Activated CD4-positive, alpha-beta T cell treated with anti-CD3 and anti-CD28 coated beads for 48 hours (primary cell): Measurements from ENCODE around the gene CADPS.

ENCODE experiments used
- DNase-seq: peaks from one replicate; pipeline ENCODE4 v3.0.0-alpha.2; 2020

The CADPS gene

DNA sequence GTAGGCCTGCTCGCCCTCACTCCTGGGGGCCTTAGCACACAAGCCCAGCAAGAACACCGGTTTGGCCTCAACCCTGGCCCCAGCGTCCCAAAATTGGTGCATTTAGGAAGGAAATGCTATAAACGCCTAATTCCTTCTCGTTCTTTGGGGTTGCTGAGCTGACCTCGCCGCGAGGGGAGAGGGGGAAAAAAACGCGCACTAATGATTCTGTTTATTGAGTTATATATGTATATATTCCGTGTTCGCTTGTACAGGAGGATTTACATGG lies 505.8 kb downstream of the CADPS start:
- DNase-seq: no peak

DNA sequence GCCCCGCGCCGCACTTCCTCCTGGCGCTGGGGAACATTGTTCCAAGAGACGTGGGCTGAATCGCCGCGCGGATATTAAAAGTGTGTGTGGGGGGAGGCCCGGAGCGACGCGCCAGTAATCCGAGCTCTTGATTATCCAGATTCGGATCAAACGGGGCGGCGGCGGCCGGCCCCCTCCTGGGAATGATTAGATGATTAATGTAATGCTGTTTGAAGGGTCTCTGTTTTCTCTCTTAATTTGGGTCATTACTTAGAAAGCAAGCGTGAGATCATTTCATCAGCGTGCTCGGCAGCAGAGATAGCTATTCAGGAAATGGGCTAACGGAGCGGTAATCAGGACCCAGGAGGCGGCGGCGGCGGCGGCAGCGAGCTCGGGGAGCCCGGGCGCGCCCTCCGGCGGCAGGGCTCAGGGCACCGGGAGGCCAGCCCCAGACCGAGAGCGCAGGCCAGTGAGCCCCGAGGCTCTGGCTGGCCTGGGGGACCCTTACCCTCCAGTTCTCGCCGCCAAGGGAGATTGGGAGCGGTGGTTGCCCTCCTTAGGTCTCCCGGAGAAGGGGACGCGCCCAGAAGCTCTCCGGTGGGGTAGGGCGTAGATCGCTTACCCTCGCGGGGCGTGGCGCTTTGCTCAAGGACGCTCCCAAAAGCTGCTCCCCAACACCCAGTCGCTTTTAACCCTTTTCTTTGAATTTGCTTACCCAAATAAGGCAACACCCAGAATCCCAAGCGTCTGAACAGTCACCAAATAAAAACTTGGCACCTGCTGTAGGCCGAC lies 506.3 kb downstream of the CADPS start:
- DNase-seq: no peak

DNA sequence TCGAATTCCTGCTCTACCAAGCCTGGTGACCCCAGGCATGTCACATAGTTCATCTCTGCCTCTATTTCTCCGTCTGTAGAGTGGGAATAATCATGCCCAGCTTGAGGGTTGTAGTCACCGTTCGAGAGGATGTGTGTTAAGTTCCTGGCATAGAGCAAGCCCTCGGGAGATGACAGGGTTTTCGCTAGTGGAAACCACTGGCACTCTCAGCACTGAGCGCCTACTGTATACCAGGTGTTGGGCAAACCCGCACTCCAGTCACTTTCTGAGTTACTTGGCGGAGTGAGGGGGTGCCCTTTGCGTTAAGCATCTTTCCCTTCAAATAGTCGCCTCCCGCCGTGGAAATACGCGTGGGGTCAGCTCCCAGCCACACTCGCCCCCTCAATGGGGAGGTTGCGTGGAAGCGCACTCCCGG lies 506.9 kb downstream of the CADPS start:
- no peak for DNase-seq

DNA sequence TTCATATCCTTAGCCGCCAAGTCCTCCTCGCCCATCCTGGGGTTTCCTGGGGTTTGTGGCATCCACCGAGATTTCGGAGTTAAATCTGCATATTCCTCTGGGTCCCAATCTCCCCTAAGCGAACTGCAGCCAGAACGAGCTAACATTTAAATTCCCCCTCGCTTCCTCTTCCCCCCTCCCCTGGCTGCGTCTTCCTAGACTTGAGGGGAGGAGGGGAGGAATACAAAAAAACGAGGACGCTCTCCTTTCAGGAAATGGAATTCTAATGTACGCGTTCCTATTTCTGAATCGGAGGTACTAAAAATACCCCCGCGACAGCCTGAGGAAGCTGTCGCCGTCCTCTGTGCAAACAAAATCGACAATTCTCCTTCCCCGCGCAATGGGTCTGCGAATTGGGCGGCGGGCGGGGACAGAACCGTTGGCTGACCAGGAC lies 507.4 kb downstream of the CADPS start:
- DNase-seq: no peak

DNA sequence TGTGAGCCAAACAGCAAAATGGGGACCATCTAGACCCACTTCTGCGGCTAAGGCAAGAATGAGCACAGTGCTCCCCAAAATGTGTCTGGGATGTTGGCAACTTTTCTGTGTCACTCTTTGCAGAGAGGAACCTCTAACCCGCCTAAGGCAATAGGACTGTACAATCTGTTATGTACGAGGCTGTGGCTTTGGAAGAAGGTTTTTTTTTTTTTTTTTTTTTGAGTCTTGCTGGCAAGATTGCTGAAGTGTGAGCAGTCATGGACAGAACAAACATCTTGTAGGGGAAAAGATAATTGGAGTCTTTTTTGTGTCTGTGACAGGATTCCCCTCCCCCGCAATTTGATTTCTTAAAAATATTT lies 509.1 kb downstream of the CADPS start:
- DNase-seq: no peak

DNA sequence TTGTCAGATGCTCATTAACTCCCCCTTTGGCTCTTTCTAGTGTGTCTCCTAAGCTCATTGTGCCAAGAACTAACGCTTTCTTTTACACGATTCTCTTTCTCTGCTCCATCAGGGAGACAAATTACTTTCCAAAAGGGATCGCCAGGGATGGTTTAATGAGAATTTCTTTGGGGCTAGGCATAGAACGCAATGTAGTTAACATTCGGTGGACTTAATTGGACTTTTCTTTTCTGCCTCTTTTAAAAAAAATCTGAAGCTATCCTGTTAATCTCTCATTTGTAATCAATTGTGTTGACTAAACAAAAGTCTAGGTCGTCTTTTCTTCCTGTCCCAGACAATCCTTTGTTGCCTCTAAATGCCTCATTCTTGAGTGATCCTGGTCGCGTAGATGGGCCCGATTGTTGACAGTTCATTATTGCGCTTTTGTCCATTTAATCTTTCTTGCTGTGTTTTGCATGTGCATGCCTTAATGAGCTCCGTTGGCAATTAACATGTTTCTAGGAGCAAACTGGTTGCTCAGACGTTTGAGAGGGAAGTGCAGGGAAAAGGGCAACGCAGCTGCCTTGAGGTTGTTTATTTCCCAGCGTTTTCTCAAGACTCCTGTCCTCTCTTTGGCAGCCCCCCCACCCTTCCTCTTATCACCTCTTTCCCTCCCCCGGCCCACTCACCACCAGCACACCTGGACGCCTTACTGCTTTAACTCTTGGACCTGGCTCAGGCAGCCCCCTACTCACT lies 509.7 kb downstream of the CADPS start:
- no peak for DNase-seq

DNA sequence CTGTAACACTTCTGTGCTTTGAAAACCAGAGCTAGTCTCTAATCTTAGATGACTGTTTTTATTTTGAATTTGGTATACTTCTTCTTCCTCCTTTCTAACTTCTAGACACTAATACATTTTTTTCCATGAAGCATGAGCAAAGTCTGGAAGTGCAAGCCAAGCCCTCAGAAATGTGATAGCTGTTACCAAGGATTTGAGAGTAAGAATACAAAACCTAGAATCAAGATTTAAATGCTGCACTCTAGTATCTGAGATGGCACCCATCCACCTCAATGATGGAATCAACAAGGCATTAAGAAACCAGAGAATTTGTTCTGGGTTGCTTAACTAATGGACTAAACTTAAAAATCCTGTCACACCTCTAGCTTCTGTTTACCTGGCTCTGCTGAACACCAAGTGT lies 511.0 kb downstream of the CADPS start:
- no peak for DNase-seq

DNA sequence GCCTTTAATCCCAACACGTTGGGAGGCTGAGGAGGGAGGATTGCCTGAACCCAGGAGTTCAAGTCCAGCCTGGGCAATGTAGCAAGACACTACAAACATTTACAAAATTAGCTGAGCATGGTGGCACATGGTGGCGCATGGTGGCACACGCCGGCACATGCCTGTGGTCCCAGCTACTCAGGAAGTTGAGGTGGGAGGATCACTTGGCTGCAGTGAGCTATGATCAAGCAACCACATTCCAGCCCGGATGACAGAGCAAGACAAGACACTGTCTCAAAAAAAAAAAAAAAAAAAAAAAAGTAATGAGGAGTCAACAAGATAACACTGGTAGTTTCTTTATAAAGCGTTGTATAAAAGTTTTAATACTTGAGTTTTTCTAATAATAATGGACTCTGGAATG lies 511.9 kb downstream of the CADPS start:
- DNase-seq: no peak

DNA sequence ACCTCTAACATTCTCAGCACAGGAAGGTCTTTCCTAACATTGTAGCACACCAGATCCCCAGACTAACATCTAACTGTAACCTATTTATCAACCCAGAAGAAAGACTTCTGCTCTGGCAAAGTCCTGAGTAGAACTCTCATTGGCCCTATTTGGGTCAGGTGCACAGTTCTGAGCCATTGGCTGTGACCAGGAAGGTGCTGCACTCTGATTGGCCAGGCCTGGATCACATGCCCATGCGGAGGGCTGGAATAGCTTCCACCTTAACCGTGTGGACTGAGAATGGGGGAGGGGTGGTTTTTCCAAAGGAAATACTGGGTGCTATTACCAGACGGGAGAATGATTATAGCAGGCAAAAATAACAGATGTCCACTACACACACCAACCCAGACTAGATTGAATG lies 513.4 kb downstream of the CADPS start:
- DNase-seq: no peak

DNA sequence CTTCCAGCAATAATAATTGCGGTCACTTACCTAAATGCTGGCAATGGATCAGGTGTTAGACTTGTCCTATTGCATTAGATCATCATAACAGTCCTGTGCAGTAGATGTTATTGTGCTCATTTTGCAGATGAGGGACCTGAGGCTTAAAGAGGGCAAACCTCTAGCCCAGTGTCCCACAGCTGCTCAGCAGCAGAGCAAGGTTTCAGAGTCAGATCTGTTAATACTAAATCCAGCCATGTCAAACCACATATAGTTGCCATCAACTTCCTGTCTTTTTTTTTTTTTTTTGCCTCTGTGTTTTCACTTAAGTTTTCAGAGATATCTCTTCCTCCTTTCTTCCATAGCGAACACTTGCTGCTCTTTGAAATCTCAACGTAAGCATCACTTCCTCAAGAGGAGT lies 514.0 kb downstream of the CADPS start:
- DNase-seq: no peak

DNA sequence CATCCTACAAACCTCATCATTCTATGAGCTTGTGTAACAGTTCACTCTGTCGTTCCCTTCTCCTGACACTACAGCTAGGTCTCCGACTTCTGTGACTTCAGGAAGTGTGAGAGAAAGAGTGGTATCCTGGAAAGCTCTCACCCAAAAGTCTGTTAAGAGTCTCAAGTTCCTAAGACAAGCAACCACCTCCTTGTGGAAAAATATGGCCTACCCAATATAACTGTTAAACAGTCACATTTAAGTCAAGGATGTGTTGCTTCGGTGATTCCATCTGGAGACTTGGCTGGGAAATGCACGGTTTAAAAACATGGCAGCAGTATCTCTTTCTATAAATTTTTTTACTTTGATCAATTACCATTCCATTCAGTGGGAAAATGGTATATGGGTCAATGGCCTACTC lies 515.7 kb downstream of the CADPS start:
- DNase-seq: no peak

DNA sequence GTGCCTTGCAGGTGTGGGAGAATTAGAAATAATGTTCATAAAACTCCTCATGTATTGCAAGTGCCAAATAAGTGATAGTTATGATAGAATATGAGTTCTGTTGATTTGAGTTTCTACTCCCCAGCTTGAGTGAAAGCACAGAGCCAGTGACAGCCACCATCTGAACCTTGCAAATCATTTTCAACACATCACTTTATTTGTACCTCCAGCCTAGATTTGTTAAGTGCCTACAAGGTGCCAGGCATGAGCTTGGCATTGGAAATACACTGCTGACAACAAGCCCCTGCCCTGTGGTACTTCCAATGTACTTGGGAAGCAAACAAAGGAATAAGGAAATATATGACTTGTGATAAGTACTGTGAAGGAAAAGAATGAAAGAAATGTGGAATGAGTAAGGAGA lies 518.9 kb downstream of the CADPS start:
- DNase-seq: no peak

DNA sequence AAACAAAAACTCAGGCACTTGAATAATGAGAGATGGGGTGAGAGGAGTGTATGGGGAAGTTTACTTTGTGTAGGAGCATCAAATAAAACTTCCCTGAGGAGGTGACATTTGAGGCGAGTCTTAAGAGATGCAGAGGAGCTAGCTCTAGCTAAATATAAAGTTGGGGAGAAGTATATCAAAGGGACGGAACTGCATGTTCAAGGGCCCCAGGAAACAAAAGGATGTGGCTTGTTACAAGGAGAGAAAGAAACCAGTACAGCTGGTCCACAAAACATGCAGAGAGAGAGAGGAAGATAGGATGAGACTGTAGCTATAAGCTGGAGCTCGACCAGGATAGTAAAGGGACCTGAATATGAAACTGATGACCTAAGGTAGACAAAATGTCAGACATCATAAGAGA lies 519.5 kb downstream of the CADPS start:
- DNase-seq: no peak
